Measurements from ENCODE around the gene SETD3. TPM values are rescaled to one million over a fixed set of nuclear protein-coding genes. Genes with fewer than 3 reads are reported as not detected.

SETD3 gene
- total and polyA plus RNA-seq, 2 experiments from 2014 or later = 40.7 to 68.0 TPM

GRCh38 chr14:99432485-99432884 is 48.2 kb downstream of the SETD3 start:
- no peak overlapping the region for H3K4me2 ChIP-seq
- ATAC-seq (no peak), DNase-seq (ENCODE audit: low spot score) (no peak)
- peaks cover 21% of the 10 kb centered on the region for H3K79me2 ChIP-seq (replicated peaks; ENCODE audit: insufficient read depth)
- H3K27me3 ChIP-seq (ENCODE audit: insufficient read depth) = no peaks in the 10 kb centered on the region
- H3F3A ChIP-seq (replicated peaks; ENCODE audit: low read depth) = no peaks in the 10 kb centered on the region
- Mint-ChIP-seq H3K36me3 (ENCODE audit: low read depth) (peaks cover 44% of the 10 kb centered on the region), H3K27ac (no peak overlapping the region), H3K4me1 (peaks cover 14% of the 10 kb centered on the region), H3K4me3 (no peak overlapping the region), H3K27me3 (ENCODE audit: insufficient read depth, low read depth, poor library complexity) (peaks cover 4% of the 10 kb centered on the region), H3K9me3 (peaks cover 16% of the 10 kb centered on the region)
- peaks cover 3% of the 10 kb centered on the region; the same call in 1 of the 2 replicates for H3K4me1 ChIP-seq (ENCODE audit: insufficient read depth)
- peaks cover 14% of the 10 kb centered on the region for H3K36me3 ChIP-seq (ENCODE audit: insufficient read depth)
- no peak overlapping the region for H3K4me3 ChIP-seq
- peaks cover 9% of the 10 kb centered on the region for H4K20me1 ChIP-seq (replicated peaks; ENCODE audit: insufficient read depth)
- TF ChIP-seq JUNB (IDR thresholded peaks at IDR 0.05; ENCODE audit: unreplicated experiment) (no peak), CREB1 (CRISPR knock-in tag; IDR thresholded peaks at IDR 0.05; ENCODE audit: low read depth) (no peak), STAT1 (IDR thresholded peaks at IDR 0.05; ENCODE audit: unreplicated experiment) (no peak), NANOG (IDR thresholded peaks at IDR 0.05; ENCODE audit: borderline replicate concordance) (no peak), POLR2AphosphoS5 (IDR thresholded peaks at IDR 0.05; ENCODE audit: low read depth) (no peak)
- TF ChIP-seq, protein P1, sequence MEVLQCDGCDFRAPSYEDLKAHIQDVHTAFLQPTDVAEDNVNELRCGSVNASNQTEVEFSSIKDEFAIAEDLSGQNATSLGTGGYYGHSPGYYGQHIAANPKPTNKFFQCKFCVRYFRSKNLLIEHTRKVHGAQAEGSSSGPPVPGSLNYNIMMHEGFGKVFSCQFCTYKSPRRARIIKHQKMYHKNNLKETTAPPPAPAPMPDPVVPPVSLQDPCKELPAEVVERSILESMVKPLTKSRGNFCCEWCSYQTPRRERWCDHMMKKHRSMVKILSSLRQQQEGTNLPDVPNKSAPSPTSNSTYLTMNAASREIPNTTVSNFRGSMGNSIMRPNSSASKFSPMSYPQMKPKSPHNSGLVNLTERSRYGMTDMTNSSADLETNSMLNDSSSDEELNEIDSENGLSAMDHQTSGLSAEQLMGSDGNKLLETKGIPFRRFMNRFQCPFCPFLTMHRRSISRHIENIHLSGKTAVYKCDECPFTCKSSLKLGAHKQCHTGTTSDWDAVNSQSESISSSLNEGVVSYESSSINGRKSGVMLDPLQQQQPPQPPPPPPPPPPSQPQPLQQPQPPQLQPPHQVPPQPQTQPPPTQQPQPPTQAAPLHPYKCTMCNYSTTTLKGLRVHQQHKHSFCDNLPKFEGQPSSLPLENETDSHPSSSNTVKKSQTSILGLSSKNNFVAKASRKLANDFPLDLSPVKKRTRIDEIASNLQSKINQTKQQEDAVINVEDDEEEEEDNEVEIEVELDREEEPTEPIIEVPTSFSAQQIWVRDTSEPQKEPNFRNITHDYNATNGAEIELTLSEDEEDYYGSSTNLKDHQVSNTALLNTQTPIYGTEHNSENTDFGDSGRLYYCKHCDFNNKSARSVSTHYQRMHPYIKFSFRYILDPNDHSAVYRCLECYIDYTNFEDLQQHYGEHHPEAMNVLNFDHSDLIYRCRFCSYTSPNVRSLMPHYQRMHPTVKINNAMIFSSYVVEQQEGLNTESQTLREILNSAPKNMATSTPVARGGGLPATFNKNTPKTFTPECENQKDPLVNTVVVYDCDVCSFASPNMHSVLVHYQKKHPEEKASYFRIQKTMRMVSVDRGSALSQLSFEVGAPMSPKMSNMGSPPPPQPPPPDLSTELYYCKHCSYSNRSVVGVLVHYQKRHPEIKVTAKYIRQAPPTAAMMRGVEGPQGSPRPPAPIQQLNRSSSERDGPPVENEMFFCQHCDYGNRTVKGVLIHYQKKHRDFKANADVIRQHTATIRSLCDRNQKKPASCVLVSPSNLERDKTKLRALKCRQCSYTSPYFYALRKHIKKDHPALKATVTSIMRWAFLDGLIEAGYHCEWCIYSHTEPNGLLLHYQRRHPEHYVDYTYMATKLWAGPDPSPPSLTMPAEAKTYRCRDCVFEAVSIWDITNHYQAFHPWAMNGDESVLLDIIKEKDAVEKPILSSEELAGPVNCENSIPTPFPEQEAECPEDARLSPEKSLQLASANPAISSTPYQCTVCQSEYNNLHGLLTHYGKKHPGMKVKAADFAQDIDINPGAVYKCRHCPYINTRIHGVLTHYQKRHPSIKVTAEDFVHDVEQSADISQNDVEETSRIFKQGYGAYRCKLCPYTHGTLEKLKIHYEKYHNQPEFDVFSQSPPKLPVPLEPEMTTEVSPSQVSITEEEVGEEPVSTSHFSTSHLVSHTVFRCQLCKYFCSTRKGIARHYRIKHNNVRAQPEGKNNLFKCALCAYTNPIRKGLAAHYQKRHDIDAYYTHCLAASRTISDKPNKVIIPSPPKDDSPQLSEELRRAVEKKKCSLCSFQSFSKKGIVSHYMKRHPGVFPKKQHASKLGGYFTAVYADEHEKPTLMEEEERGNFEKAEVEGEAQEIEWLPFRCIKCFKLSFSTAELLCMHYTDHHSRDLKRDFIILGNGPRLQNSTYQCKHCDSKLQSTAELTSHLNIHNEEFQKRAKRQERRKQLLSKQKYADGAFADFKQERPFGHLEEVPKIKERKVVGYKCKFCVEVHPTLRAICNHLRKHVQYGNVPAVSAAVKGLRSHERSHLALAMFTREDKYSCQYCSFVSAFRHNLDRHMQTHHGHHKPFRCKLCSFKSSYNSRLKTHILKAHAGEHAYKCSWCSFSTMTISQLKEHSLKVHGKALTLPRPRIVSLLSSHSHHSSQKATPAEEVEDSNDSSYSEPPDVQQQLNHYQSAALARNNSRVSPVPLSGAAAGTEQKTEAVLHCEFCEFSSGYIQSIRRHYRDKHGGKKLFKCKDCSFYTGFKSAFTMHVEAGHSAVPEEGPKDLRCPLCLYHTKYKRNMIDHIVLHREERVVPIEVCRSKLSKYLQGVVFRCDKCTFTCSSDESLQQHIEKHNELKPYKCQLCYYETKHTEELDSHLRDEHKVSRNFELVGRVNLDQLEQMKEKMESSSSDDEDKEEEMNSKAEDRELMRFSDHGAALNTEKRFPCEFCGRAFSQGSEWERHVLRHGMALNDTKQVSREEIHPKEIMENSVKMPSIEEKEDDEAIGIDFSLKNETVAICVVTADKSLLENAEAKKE (CRISPR knock-in tag; IDR thresholded peaks at IDR 0.05) = no peak
- no peak overlapping the region for H2AFZ ChIP-seq
- H3K9me2 ChIP-seq (ENCODE audit: insufficient read depth) = no peaks in the 10 kb centered on the region
- no peak overlapping the region for H3K27ac ChIP-seq (ENCODE audit: low read depth)

DNA sequence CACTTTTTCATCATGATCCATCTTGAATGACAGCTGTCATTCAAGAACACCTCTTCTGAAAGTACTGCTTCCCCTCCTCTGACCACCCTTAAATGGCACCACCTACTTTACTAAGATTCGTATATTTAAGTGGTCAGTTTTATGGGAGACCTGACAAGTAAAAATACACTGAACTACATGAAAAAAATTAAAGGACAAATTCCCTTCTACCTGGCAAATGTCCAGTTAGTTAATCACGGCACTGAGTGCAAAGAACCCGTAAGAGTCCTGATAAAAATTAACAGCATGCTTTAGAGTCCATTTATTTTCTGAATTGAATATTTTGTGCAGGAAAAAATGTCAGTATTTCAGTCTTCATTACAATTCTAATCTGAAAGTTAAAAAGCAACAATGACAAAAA is 48.7 kb downstream of the SETD3 start:
- Mint-ChIP-seq H3K4me3 (no peak overlapping the region), H3K4me1 (peaks cover 14% of the 10 kb centered on the region), H3K36me3 (ENCODE audit: low read depth) (peaks cover 42% of the 10 kb centered on the region), H3K9me3 (peaks cover 16% of the 10 kb centered on the region), H3K27me3 (ENCODE audit: insufficient read depth, low read depth, poor library complexity) (peaks cover 4% of the 10 kb centered on the region), H3K27ac (no peak overlapping the region)
- Histone ChIP-seq H3K79me2 (replicated peaks; ENCODE audit: insufficient read depth) (peaks cover 21% of the 10 kb centered on the region), H3F3A (replicated peaks; ENCODE audit: low read depth) (no peaks in the 10 kb centered on the region), H3K4me3 (no peak overlapping the region), H3K4me2 (no peak overlapping the region), H3K27me3 (ENCODE audit: insufficient read depth) (no peaks in the 10 kb centered on the region), H3K4me1 (ENCODE audit: insufficient read depth) (peaks cover 7% of the 10 kb centered on the region), H3K27ac (ENCODE audit: low read depth) (no peak overlapping the region), H4K20me1 (replicated peaks; ENCODE audit: insufficient read depth) (peaks cover 12% of the 10 kb centered on the region), H3K36me3 (ENCODE audit: insufficient read depth) (peaks cover 14% of the 10 kb centered on the region), H2AFZ (no peak overlapping the region), H3K9me2 (ENCODE audit: insufficient read depth) (no peaks in the 10 kb centered on the region)
- ATAC-seq (no peak), DNase-seq (ENCODE audit: low spot score) (no peak)
- no peak for TF ChIP-seq CREB1 (CRISPR knock-in tag; IDR thresholded peaks at IDR 0.05; ENCODE audit: low read depth)
